Mucosa of gallbladder (tissue), 1 donor: ENCODE results near the gene NPHP4. TPM values are rescaled to one million over a fixed set of nuclear protein-coding genes. Genes with fewer than 3 reads are reported as not detected.

Experiments
- DNase-seq: peaks from one replicate; pipeline ENCODE4 v3.0.0-alpha.2; 2020; ENCODE audit warnings: low spot score
- total RNA-seq: library from RNA; stranded (reverse); gene quantifications from one replicate; pipeline ENCODE4 v1.2.1, GENCODE V29; 2021
- donor health status: DM: no; HTN: no; CAD: no.

Gene NPHP4
- total RNA-seq, 1 donor from 2014 or later, result 20.6 TPM

DNA sequence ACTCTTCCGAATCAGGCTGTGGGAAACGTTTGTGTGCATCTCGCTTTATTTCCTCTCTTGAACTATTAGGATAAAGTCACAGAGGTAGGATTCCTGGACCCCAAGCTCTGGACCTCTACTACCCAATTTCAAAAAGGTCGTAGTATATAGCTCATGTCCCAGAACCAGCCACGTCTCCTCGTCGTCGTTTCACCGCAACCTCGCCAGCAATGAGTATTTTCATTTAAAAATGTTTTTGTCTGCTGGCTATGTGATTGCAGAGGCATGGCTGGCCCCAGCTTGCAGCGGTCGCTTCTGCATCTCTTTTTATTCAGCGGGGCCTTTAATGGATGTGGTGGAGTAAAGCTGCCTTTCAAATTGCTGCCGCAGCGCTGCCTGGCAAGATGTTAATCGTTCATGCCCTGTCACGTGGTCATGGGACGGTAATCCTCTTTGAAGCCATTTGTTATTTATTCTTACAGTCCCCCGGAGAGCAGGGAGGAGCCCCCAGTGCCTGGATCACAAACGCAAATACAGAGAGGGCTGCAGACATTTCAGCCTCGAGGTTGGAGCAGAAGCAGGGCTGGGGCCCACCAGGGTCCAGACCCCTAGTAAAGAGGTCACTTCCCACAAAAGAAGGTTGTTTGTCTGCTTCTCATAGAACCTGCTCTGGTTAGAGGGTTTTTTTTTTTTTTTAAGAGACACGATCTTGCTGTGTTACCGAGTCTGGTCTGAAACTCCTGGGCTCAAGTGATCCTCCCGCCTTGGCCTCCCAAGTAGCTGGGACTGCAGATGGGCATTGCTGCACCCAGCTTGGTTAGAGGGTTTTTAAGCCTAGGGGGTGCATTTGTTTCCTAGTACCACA is 11.6 kb upstream of the NPHP4 start:
- DNase-seq, result no peak

DNA sequence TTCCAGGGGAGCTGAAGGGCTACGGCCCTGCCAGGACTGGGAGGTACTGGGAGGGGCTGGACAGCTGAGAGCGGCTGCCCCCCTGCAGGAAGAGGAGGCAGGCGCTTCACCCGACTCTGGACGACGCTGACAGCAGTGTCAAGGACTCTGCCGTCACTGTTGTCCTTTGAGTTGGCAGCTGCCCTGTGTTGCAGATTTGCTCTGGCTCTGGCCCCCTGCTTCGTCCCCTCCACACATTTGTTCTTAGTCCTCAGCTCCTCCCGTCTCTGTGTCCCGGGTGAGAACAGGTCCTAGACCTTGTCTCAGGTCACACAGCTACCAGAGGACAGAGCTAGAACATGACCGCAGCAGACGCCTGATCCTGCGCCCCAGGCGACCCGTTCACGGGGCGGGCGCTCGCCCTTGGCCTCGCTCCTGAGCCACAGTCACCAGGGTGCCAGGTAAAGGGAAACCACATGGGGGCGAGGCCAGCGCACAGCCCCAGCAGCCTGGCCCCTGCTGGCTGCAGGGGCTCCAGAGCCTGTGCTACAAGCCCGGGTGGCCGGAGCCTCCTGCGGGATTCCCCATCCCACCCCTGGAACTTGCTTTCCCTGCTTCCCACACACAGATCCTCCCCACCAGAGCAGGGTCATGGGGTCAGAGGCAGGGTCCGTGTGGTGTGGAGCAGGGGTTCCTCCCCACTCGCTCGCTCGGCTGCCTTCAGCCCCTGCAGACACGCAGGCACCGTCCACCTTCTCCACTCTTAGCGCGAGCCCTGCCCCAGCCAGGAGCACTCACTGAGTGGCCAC is 10.7 kb upstream of the NPHP4 start:
- DNase-seq, result no peak

DNA sequence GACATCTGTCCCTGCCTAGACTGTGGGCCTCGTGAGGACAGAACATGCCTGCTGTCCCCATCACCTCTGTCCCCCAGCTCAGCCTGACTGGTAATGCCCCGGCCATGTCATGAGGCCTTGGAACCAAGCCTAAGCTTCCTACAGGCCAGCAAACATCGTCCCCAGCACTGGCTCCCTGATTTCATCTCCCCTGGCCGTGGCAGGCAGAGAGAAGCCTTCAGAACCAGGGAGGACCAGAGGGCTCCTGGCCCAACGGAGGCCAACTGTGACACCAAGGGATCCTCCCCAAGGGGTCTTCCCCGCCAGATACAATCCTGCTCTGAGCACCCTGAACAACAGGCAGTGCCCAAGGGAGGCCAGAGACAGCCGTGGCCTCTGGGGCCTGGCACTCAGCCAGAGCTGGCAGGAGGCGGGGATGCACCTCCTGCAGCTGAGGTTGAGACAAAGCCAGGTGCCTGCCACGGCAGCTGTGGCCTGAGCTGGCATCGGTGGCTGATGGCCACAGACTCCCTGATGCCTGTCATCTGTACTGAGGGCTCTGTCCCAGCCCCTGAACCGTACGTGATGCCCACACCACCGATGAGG is 9.9 kb upstream of the NPHP4 start:
- no peak for DNase-seq

DNA sequence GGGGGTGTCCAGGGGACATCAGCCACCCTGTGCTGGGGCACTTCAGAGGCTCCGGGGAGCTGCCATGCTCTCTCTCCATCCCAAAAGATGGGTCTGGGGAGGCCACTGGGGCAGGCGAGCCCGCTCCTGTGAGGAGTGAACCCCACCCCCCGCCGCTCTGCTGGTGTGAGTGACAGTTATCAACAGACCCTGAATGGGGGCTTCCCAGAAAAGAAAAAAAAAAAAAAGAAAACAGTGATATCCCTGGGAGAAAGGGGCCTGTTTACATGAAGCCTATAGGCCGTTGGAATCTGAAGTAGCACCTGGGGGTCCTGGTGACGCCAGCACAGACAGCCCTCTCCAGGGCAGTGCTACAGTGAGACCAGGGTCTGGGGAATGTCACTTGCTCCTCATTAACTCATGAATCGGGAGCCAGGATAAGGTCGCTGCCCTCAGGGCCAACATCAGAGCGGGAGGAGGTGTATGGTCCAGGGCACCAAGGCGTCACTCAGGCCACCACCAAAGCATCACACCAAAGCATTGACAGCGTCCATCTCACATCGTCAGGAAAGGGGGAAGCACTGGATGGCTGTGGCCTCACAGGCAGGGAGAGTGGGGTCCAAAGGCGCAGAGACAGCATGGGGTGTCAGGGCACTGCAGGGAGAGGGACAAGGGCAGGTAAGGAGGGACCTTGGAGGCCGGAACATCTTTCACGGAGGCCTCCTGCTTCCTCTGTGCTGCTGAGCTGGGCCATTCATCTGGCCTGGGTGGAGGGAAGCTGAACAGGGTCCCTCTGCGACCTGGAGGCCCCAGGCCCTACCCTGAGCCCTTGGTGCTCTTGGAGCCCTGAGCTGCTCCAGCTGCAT is 8.4 kb upstream of the NPHP4 start:
- DNase-seq, result no peak

DNA sequence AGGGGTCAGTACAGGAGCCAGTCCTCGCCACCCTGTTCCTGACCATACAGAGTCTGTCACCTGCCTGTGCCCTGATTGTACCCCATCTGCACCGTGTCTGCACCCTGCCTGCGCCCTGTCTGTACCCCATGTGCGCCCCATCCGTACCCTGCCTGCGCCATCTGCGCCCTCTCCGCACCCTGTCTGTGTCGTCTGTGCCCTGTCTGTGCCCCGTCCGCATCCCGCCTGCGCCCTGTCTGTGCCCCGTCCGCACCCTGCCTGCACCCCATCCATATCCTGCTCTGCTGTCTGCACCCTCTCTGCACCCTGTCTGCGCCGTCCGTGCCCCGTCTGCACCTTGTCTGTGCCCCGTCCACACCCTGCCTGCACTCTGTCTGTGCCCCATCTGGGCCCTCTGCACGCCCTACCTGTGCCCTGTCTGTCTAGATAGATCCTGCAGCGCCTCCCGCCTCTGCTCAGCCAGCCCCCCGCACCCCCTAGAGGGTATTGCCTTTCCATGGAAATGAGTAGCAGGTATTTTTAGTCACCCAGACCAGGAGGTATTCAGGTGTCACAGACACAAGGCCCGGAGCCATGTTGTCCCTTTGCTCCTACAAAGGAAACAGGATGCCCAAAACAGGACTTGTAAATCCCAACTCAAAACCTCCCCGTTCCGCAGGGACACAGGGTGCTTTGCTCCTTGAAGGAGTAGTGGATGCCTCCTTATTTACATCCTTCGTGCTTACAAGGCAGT is 7.7 kb upstream of the NPHP4 start:
- DNase-seq, result no peak

DNA sequence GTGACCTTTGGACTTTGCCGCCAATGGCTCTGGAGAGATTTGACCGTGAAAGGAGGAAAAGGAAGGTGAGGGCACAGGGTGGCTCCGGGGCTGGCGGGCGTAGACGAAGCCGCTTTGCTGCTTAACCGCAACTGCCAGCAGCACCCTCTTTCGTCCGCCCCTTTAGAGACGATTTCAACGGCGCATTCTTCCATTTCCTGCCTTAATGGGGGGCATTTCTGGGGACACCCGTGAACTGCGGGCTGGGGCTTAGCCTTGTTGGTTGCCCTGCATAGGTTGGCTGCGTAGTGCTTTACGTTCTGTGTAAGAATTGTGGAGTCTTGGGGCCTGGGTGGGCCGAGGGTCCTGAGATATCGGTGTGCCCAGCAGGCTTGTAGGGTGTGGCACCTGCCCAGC is 6.7 kb upstream of the NPHP4 start:
- no peak for DNase-seq

DNA sequence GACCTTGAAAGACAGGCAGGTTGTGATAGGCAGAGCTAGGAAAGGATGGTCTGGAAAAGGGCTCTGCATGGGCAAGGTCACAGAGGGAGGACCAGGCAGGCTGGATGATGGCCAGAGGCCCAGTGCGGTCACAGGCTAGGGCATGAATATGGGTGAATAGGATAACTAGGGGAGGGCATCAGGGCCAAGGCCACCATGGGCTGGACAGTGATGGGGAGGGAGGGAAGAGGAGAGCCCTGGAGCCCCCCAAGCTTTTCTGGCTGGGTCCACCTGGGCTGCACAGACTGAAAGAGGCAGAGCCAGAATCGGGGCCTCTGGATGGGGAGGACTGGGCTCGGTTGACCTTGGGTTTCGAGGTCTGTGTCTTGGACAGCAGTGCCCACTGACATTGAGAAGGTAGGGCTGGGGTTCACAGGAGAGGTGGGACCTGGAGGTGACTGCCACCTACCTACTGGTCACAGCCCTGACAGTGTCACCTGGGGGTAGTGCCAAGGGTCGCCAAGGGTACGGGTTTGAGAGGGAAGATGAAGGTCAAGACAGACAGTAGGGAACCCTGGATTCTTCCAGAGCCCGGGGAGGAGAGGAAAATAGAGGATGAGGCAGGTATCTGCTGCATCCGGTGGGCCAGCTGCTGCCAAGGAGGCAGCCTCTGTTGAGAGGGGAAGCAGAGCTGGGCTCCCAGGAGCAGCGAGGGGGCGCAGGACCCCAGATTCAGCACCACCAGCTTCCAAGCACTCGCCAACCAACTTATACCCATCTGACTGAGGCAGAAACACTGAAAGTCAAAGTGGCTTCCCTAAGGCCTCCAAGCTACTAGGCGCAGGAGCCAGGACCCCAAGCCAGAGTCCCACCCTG is 6.1 kb upstream of the NPHP4 start:
- DNase-seq, result no peak

DNA sequence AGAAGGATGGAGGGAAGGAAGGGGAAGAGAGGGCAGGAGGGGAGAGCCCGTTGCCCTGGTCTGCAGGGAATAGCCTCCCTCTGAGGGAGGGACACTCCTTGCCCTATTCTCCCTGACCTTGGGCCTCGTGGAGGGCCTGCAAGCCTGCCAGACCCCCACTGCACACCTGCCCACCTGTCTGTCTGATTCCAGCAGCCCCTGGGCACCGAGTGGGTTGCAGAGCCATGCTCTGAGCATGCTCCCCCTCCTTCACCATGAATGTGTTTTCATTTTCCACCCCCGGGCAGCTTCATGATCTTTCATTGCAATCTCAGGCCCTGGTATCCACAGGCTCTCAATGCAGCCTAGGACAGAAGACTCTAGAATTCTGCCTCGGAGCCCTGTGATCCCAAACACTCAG is 5.1 kb upstream of the NPHP4 start:
- no peak for DNase-seq

DNA sequence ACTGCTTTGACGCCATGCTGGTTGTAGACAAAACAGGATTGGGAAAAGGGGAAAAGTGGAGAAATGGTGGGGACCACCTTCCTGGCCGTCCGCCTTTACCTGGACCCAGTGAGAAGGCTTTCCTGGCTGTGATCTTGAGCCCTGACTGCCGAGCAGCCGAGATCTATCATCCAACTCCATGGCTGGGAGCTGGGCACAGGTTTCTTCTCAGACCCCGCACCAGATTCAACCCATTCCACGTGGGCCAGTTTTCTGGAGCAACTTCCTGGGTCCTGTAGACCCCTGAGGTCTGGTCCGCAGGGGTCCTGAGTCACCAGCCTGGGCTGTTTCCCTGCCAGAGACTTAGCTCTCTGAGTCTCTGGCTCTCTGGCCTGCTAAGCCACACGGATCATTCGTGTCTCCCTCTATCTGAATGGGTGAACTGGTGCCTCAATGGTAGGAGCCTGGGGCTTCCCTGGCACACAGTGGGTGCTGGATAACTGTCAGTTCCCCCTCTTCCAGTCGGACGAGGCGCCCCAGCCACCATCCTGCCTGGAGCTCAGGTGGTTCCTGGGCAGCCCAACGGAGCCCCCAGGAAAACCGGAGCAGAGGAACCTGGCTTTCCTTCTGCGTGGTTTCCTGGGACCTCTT is 4.5 kb upstream of the NPHP4 start:
- no peak for DNase-seq

DNA sequence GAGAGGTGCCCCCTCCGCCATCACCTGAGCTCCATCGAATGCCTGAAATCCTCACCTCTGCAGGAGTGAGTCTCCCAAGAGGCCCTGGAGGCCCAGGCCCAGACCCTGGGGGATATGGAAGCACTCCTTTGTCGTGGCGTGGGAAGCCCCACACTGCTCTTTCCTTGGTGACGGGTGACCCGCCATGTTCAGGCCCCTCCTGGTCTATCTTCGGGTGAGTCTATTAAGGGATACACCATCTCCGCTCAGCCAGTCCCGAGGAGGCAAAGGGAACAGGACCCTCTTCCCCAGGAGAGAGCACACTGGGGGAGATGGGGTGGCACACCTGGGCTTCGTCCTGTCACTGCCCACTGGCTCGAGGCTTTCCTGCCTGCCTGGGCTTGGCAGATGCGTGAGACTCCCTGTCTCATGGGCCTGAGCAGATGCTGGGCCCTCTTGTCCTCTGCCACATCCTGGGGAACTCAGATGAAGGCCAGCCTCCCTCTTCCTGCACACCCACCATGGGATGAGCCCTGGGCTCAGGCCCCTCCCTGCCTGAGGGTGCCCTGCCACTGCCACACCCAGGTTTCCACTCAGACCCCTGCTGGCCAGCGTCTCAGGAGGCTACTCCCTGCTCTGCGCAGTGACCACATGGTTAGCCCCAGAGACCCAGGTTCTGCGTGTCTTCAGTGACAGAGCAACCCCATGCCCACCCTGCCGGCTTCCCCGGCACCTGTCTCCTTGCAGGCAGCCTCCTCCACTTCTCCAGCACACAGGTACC is 3.8 kb upstream of the NPHP4 start:
- no peak for DNase-seq

DNA sequence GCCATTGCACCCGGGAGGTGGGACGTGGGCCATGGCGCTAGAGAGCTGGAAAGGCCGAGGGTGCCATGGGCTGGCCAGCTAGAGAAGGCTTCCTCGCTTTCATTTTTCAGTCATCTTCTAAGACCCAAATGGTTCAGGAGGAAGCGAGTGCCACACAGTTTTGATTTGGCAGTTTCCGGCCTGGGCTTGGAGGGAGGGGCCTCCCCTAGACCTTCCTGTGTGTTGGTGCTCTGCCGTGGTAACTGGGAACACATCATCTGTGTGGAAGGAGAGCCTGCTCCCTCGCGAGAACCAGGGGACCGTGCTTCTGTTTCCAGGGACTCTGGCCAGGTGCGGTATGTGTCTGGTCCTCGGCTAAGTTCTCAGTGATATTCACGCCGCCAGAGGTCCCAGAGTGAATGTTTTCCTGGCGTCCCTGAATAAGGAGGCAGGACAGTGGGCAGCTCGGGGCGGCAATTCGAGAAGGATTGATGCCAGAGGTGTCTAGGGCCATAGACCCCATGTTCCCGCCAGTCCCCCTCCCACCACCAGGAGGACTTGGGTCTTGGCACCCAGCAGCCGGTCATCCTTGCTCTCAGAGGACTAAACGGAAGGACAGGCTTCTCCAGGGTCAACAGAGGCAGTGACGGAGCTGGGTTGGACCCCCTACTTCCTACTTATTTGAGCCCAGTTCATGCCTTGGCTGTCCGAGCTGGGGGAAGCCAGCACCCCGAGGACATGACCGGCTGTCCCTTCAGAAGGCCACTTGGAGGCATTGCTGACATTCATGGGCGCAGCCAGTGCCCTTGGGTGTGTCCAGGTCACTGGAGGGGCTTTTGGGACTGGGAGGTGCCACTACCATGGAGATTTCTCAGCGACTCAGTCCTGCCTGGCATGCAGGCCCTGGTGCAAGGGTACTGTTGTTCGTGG is 2.7 kb upstream of the NPHP4 start:
- no peak for DNase-seq

DNA sequence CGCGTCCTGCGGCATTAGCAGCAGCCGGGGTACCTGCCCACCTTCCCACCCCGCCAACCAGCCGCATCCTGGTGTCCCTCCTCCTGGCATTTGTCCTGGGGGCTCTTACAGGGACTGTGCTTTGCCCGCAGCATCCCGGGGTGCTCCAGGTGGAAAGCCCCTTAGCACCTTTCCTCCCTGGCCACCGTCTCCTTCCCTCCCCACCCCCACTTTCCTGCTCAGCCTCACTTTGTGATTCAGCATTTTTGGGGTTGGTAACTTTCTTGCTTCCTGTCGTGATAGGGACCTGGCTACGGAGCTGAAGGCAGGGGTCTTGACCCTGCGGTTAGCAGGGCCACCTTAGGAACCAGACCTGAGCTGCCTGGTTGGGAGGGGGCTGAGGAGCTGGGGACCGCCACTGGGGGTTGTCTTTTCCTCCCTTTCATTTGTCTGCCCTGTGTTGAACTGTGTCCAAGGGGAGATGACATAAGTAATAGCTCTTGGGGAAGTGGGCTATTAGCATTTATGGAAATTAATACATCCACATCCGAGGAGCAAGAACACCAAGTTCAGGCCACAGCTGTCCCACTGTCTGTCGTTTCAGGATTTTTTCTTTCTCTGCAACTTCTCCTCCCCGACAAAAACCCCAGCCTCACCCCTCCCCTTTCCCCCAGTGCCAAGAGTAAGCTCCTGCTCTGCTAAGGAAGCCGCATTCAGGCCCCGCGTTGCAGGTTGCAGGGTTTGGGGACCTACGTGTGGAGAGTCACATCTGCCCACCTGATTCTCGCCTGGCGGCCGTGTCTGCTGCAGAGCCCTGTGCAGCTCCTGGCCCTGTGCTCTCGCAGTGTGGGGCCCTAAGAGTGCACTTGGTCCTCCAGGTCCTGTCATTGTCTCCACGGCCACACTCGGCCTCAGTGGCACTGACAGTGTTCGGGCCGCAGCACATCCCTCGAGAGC is 1.6 kb upstream of the NPHP4 start:
- no peak for DNase-seq

DNA sequence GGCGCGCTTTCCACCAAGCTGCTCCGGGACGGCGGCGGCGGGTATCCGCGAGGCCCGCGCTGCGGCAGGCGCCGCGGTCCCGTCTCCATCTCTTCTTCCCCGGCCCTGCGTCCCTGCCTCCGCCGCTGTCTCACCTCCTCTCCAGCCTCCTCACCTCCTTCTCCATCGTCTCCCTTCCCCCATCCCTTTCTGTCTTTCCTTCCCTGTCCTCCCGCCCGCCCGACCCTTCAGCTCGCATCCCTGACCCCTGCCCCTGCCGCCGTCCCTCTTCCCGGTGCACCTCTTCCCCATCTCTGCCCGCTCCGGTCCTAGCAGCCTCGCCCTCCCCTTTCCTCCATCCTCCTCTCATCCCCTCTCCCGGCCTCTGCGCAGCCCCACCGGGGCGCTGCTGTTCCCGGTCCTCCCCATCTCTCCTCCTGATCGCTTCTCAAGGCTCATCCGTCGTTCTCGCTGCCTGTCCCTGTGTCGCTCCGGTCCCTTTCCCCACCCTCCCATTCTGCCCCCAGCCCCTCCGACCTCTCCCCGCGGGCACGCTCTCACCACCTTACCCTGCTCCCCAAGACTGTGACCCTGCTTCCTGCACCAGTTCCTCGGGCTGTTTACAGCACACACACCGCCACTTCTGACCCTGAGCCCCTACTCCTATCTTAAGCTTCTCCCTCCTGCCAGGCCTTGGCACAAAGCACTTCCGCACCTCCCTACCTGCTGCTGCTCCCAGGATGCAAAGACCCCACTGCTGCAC is 760 bp upstream of the NPHP4 start:
- no peak for DNase-seq

DNA sequence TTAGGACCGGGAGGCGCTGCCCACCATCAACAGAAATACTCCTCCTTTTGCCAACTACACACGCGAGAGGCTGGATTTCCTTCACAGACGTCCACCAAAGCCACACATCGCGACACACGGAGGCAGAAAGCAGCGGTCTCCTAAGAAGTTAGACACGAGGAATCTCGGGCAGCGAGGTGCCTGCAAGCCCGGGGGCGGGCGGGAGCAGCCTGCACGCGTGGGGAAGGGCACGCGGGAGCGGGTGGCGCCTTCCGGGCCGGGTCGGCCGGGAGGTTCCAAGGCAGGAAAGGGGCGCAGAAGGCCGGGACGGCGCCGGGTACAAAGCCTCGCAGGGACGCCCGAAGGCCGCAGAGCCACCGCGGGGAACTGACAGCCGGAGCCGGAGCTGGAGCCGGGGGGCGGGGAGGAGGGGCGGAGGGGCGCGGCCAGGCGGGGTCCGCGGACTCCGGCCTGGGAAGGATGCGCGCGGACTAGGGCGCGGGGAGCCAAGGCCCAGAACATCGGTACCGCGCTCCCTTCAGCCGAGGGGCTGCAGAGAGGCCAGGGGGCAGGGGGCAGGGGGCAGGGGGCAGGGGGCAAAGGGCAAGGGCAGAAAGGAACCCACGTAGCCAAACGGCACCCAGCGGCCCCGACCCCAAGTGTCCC is 722 bp downstream of the NPHP4 start:
- DNase-seq, result no peak

DNA sequence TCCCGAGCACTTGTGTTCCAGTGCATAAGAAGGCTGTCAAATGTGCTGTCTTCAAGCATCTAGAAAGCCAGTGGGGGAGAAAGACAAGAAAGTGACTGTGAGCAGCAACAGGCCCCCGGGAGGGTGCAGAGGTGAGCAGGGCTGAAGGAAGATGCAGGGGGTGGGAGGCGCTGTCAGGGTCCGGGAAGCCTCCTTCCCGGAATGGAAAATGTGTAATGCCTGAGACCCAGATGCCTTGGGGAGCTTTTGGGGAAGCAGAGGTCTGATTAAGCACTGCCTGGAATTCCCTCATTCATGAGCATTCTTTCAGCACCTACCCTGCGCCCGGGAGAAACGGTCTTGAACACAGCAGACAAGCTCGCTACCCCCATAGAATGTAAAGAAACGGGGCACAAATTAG is 1.3 kb downstream of the NPHP4 start:
- DNase-seq, result no peak
